ENCODE results near the gene VPS26B.
A peak's percentile ranks its signal among the peaks of the same experiment; 100 is the strongest.
"Not testable (repeated sequence)": the region's sequence is repeated elsewhere in the genome, so short reads cannot be mapped to it uniquely, and the experiment has no call there.

The VPS26B gene

DNA sequence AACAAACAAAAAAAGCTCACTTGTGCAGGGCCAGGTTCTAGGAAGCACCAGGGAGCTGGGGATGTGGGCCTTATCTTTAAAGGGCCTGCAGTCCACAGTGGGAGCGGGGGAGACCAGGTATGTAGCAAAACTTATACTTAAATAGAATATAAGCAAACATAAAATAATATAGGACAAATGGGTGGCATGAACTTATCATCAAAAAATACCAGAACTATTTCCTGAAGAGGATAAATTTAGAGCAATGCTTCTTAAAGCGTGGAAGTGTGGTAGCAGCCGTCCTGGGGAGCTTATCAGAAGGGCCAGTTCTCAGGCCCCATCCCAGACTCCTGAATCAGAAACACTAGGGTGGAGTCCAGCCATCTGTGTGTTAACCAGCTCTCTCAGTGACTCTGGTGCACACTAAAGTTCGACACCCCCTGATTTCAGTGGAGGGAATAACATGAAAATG, 9.3 kb downstream of the VPS26B start:
- DNase-seq = no peak

GRCh38 chr11:134235399-134235798, 10.9 kb downstream of the VPS26B start:
- DNase-seq = no peak

DNA sequence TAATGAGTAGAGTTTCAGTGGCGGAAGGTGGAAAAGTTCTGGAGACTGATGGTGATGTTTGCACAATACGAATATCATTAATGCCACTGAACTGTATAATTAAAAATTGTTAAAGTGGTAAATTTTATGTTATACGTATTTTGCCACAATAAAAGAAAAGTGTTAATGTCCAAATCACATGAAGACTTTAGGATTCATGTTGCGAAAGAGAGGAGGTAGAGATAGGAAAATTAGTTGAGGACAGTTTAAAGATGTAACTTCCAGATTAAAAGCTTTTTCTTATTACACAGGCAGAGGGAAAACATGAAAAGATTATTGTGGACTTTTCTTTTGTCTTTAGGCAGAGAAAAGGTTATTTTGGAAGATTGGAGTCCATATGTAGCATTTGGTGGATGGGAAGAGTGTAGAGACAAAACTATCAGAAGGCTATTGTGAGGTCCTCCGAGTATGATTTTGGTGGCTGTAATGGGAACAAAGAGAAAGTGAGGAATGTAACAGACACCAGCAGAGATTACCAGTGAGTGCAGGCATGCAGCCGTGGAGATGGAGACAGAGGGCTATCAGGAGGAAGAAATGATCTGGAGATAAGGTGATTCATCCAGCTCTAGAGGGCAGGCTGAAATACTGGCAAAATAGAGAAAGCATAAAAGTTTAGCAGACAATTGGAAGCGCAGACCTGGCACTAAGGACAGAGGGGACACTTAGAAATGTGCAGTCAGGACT, 12.5 kb downstream of the VPS26B start:
- no peak for DNase-seq

GRCh38 chr11:134237557-134237922, 13.1 kb downstream of the VPS26B start:
- DNase-seq = no peak

DNA sequence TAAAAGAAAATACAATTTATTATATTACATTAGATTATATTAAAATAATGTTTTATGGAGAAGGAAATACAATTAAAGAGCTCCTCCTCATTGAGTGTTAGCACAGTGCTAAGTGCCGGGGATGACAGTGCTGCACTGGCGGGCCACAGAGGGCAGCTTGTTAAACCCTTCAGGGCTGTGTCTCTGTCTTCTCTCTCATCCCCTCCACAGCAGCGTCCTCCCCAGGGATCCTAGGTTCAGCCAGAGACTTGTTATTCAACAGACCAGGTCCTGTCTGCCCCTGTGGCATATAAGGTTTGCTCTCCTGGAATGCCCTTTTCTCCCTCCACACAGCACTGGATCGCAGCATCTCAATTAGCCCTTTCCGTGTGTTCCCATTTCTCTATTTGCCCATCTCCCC, 14.5 kb downstream of the VPS26B start:
- DNase-seq = no peak

- no peak for DNase-seq
Observed at GRCh38 chr11:134240592-134240991, 16.1 kb downstream of the VPS26B start.

DNA sequence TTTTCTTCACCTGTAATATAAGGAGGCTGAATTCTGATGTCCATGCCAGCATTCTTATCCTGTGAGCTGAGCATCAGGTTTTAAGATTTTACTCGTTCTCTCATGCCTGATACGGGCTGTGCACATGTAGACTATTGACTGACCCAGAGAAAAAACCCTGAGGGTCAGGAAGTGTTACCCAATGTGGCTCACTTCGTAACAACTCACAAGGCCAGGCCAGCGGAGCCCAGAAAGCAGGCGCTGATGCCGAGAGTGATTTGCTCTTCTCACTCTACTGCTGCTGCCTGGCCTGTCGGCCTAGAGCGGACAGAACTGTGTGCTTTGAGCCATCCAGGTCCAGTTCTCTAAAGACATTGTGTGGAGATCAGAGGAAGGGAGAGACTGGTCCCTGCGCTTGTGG, 17.9 kb downstream of the VPS26B start:
- no peak for DNase-seq

- DNase-seq = no peak
Observed at GRCh38 chr11:134243913-134244312, 19.4 kb downstream of the VPS26B start.

DNA sequence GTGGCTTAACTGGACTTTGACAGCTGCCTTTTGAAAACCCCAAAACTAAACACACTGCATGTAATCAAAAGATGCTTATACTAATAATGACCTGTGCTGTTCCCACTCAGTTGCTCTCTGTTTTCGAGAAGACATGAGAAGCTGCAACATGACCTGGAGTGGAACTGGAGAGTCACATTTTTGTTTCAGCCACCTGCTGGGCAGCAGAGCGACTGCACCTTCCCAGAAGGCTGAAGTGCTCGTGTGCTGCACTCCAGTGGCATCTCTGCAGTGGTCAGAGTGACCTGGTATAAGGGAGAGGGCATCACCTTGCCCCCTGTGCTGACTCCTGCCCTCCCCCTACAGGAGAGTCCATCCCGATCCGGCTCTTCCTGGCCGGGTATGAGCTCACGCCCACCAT, 20.1 kb downstream of the VPS26B start:
- no peak for DNase-seq

- DNase-seq = no peak
Observed at GRCh38 chr11:134245434-134245833, 21.0 kb downstream of the VPS26B start.

DNA sequence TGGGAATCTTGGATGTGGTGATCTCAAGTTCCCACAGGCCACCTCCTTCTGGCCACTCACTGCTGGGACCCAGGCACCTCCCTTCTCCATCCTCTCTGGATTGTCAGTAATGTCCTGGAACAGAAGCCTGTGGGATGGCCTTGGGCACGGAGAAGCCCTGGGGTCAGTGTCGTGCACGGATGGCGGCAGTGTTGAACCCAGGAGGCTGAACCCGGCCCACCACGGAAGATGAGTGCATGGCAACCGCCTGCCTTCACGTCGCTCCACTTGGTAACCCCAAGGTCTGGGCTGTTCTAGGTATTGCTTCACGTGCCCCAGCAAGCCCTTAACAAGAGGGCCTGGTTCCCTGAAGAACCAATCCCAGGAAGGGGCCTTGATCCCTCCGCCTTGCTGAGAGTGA, 21.6 kb downstream of the VPS26B start:
- no peak for DNase-seq

DNA sequence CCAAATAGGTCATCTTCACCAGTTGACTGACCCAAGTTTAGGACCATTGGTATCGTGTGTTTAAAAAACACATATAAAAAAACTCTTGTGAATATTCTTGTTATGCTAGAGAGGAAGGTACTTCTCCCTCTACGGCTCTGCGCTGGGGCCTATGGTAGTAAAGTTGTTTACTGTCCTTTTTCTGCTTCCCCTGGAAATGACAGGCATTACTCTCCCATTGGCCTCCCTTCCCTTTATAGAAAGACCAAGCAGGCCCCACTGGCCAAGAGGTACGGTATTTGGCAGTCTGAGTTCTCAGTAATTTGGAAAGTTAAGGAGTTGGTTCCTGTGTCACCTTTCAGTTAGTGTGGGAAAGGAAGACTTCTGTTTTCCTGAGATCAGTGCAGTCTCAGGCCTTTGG, 22.2 kb downstream of the VPS26B start:
- no peak for DNase-seq

DNA sequence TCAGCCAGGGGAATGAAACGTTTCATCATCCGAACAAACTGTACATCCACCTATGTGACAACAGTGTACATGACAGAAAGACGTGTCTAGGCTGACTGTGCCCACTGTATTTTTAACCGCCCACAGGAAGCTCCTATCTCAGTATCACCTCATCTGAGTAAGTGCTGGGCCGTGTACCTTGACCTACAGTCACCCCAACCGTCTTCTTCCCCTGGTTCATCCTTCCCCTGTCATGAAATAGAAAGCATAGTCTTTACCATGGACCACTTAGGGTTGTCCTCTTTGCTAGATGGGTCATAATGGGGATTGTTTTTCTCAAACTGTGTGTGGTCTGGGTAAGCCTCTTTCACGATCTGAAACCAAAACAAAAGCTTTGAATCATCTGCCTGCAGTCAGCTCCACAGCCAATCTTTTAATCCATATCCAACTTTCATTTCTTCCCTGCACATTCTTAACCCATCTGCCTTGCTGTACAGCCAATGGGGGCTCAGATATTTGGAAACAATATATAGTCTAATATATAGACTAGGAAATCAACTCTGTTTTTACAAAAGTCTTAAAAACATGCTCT, 24.5 kb downstream of the VPS26B start:
- DNase-seq = no peak

DNA sequence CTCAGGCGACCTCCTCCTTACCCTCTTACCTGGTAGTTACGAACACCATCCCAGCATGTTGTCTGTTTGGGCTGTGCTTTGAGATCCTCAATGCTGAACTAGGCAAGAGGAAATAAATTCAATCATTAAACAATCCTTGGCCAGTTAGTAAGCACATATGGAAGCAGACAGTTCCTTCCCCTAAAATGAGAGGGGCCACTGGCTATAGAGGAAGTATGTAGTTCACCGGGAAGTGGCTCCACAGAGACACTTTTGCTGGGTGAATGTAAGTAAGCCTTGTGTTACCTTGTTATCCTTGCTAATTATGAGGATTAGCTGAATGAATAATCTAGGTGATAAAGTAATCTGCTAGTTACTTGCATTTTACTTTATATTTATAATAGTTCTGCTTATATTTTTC, 25.8 kb downstream of the VPS26B start:
- DNase-seq = no peak

- DNase-seq = no peak
Observed at GRCh38 chr11:134250675-134251074, 26.2 kb downstream of the VPS26B start.

DNA sequence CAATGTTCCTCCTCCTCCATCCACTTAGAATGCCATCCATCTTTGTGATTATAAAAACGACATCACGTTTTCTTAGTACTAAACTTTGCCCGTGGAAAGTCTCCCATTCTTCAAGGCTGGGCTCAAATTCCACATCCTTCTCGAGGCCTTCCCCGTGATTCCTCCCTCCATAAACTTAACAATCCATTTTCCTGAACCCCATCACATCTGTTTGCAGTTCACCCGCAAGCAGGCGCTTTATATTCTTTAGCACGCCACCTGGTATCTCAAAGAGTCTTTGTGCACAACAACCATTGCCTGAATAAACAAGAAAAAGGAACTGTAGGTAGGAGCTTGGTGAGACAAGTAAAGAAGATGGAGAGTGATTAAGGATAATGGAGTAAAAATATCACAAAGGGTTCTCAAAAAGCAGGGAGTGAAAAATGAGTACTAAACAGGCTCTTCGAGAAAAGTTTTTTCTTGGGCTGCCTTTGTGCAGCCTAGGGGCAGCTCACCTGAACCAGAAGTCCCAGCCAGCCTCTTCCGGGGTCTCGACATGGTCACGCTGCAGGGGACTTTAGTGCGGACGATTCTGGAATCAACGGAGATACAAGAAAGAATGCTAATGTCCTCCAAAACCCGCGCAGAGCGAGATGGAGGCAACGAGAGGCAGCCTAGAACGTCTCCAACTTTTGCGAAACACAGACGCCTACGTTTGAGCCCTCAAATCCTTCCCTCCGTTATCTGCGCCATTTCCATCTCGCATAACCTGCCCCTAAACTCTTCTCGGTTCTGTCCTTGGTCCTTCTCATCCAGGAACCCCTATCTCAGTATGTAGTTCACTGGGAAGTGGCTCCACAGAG, 28.1 kb downstream of the VPS26B start:
- DNase-seq = no peak

GRCh38 chr11:134253188-134253993, 28.9 kb downstream of the VPS26B start, which contains the start of the genes ACAD8 and THYN1:
TSS of gene ACAD8 (plus strand) at chr11:134253568. CDS start at chr11:134253601, 33 bp downstream.
TSS of gene THYN1 (minus strand) at chr11:134253352. CDS start at chr11:134252882, 470 bp downstream.
- peak; percentile 97 for DNase-seq

DNA sequence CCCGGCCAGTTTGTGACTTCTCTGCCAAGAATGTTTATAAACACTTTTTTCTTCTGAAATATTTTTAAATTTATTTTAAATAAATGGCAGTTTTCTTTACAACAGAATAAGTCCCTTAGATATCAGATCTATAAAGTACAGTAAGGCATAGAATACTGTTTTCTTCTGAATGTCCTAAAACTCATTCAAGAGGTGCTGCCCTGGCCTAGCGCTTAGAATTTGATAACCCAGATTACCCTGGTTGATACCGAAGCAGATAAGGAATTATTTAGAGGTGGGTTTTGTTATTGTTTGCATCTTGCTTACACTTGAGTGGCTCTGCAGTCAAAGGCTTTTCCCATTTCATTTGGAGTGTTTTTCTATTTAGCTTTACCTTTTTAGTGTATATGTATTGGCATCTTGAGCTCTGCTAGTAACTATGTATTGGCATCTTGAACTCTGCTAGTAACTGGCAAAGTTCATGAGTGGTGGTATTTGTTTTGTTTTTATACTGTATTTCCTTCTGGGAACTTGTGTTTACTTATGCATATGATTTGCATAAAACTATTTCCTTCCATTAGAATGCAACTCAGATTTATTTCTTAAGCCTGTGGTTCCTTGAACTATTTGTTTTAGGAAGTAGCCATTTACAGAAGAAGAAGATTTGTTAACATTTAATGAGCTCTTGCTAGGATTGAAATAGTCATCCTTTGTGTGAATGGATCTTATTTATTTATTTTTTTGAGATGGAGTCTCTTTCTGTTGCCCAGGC, 30.1 kb downstream of the VPS26B start:
- DNase-seq = no peak

DNA sequence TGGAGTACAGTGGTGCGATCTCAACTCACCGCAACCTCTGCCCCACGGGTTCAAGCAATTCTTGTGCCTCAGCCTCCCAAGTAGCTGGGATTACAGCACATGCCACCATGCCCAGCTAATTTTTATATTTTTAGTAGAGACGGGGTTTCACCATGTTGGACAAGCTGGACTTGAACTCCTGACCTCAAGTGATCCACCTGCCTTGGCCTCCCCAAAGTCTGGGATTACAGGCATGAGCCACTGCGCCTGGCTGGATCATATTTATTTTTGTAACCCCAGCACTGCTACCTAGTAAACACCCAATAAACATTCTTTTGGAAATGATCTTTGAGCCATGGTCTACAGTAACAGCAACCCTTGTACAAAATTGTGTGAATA, 30.7 kb downstream of the VPS26B start:
- DNase-seq = not testable (repeated sequence)

- DNase-seq = no peak
Observed at GRCh38 chr11:134257101-134257500, 32.6 kb downstream of the VPS26B start.

DNA sequence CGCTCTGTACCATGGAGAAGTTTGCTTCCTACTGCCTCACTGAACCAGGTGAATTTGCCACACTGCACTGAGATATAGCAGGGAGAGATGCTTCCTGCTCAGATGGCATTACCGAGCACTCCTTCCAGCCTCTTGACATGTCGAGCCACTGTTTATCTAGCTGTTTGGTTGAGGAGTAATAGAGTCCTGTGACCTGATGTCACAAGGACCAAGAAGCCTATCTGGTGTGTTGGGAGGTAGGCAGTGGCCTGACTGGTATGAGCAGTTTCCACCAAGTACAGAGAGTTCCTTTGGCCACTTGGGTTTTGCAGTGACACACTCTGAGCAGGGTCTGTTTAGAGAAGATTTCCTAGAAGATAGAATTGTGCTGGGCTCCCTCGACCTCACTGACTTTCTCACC, 34.1 kb downstream of the VPS26B start:
- DNase-seq = no peak

DNA sequence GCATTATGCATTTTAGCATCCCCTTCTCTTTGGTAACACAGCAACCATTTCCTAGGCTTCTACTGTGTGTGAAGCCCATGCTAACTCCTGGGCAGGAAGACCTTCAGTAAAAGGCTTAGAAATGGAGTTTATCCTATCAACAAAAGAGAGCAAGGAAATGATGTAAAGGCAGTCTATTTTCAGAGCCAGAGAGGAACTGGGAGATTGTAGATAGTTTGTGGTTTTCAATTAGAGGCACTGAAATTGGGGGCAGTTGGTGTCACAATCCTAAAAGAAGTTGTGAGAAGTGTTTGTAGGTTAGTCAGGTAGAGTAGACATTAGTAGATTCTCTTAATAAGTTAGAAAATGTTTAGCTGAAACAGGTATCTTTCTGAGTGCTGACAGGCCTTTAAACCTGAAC, 36.0 kb downstream of the VPS26B start:
- no peak for DNase-seq

Measured in fibroblast of upper back skin (primary cell).